ENCODE data around the gene MTCH1.

Gene MTCH1

DNA sequence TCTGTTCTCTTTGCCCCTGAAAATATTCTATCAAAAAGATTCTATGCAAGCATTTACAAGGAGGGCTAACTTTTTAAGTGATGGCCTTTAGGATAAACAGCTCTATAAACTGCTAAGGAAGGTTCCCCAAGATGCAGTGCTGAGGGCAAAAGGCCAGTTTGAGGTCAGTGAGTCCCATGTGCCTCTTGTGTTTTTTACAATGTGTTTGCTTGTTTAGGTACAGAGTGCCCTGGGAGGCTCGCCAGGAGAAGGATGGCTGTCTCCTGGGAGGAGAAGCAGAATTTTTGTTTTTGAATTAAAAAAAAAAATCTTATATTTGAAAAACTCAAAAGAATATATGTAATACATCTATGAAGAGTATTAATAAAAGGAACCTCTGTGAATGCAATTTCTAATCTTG is 12.8 kb downstream of the MTCH1 start:
- Histone ChIP-seq H3K4me3 (ENCODE audit: low read depth in 1 of 2, low read length in 2 of 2) (no peak overlapping the region), H3K4me1 (ENCODE audit: control insufficient read depth in 1 of 2, insufficient read depth in 2 of 2, low read length in 2 of 2) (no peaks in the 10 kb centered on the region), H3K9me3 (ENCODE audit: control insufficient read depth in 1 of 2, low read length in 2 of 2) (no peaks in the 10 kb centered on the region), H3K27me3 (ENCODE audit: low read depth, low read length) (no peaks in the 10 kb centered on the region), H3K27ac (ENCODE audit: low read length) (no peak overlapping the region), H3K36me3 (ENCODE audit: control insufficient read depth in 1 of 2, insufficient read depth in 2 of 2, low read length in 2 of 2) (peaks cover 95 to 99% of the 10 kb centered on the region in 2 donors)

DNA sequence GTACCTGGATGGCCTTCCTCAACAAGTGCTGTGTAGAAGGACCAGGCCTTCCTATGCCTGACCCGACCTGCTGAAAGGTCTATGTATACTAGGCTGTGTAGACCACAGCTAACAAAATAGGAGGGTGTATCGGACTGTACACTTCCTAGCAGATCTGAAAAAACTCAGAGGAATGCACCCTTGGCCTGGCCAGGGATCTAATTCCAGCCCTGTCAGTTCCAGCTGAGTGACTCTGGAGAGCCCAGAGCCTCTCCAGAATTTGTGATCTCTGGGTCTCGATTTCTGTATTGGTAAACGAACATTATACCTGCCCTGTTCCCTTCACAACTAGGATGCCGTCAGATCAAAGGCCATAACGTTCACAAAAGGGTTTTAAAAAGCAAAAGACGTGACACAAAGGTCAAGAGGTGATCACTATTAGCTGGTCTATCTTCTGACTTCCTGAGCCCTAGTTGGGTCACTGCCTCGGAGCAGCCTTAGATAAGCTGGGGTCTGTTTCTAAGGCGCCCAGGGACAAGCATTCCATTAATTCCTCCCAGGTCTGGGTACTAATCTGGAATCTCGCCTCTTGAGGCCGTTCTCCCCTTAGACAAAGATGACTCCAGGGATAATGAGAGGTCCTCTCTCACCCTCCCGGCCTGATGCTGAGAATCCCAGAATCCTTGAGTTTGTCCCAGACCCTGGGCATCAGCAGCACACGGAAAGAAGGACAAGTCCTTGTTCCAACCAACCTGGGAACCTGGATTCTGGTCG is 13.9 kb downstream of the MTCH1 start:
- Histone ChIP-seq H3K27me3 (ENCODE audit: low read depth, low read length) (no peaks in the 10 kb centered on the region), H3K4me3 (ENCODE audit: low read depth in 1 of 2, low read length in 2 of 2) (no peak overlapping the region), H3K27ac (ENCODE audit: low read length) (no peak overlapping the region), H3K36me3 (ENCODE audit: control insufficient read depth in 1 of 2, insufficient read depth in 2 of 2, low read length in 2 of 2) (peaks cover 91 to 99% of the 10 kb centered on the region in 2 donors), H3K4me1 (ENCODE audit: control insufficient read depth in 1 of 2, insufficient read depth in 2 of 2, low read length in 2 of 2) (no peaks in the 10 kb centered on the region), H3K9me3 (ENCODE audit: control insufficient read depth in 1 of 2, low read length in 2 of 2) (no peaks in the 10 kb centered on the region)

DNA sequence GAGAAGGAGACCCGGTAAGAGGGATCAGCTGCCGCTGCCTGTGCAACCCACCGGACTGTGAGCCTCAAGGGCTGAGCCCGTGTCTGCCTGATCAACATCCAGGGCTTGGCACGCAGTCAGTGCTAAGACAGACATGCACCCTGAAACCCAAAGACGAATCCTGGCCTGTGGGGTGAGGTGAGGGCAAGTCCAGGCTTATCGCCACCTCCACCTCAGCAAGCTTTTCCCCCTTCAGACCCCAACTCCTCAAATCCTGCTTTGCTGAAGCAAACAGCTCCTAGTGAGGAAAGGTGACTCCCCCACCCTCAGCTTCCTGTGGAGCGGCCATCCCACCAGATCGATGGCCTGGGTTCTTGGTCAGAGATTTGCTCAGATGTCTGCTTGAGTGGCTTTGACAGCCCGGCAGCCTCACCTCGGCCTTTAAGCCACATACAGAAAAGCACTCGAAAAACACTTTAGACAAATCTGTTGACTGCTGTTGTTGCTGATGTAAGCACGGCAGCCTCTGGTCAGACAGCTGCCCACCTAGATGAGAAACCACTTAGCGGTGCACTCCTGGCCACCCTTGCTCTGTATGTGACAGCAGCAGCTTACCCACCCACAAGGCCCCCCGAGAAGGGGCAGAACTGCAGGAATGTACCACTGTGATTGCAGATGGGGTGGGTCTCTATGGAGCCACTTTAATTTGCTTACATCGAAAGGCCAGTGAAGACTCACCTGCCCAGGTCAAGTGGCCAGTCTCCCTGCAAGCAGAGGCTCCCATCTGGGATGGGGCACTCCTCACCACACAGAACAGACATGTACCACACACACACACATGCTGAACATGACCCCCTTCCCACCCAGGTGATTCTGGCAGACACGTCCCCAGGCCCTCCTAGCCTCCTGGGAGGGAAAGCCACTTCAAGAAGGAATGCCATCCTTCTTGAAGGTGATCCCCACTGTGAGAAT is 14.8 kb downstream of the MTCH1 start:
- H3K27ac ChIP-seq (ENCODE audit: low read length) = no peak overlapping the region
- H3K36me3 ChIP-seq (ENCODE audit: control insufficient read depth in 1 of 2, insufficient read depth in 2 of 2, low read length in 2 of 2) = peaks cover 83 to 99% of the 10 kb centered on the region in 2 donors
- no peaks in the 10 kb centered on the region for H3K9me3 ChIP-seq (ENCODE audit: control insufficient read depth in 1 of 2, low read length in 2 of 2)
- no peaks in the 10 kb centered on the region for H3K27me3 ChIP-seq (ENCODE audit: low read depth, low read length)
- H3K4me1 ChIP-seq (ENCODE audit: control insufficient read depth in 1 of 2, insufficient read depth in 2 of 2, low read length in 2 of 2) = no peaks in the 10 kb centered on the region
- H3K4me3 ChIP-seq (ENCODE audit: low read depth in 1 of 2, low read length in 2 of 2) = no peak overlapping the region

GRCh38 chr6:36969988-36970891 is 15.8 kb downstream of the MTCH1 start:
- Histone ChIP-seq H3K9me3 (ENCODE audit: control insufficient read depth in 1 of 2, low read length in 2 of 2) (no peaks in the 10 kb centered on the region), H3K27ac (ENCODE audit: low read length) (no peak overlapping the region), H3K36me3 (ENCODE audit: control insufficient read depth in 1 of 2, insufficient read depth in 2 of 2, low read length in 2 of 2) (peaks cover 74 to 91% of the 10 kb centered on the region in 2 donors), H3K27me3 (ENCODE audit: low read depth, low read length) (no peaks in the 10 kb centered on the region), H3K4me3 (ENCODE audit: low read depth in 1 of 2, low read length in 2 of 2) (no peak overlapping the region), H3K4me1 (ENCODE audit: control insufficient read depth in 1 of 2, insufficient read depth in 2 of 2, low read length in 2 of 2) (no peaks in the 10 kb centered on the region)

DNA sequence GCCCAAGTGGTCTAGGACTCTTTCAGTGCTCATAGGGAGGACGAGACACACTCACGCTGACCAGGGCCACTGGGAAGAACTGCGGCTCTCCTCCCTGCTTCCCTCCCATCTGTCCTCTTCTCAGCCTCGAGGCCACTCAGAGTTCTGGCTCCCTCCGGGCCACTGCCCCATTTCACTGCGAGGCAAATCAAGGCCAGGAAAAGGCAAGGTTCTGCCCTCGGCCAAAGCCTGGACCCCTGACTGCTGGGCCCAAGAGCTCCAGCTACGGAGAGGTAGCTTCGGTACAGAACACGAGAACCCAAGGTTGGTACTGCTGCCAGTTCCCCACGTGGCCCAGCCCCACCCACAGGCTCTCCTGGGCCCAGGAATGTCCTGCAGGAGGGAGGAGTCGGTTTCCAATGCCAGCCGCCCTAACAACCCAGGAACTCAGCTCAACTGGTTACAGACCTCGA is 16.7 kb downstream of the MTCH1 start:
- Histone ChIP-seq H3K9me3 (ENCODE audit: control insufficient read depth in 1 of 2, low read length in 2 of 2) (no peaks in the 10 kb centered on the region), H3K27me3 (ENCODE audit: low read depth, low read length) (no peaks in the 10 kb centered on the region), H3K27ac (ENCODE audit: low read length) (no peak overlapping the region), H3K4me3 (ENCODE audit: low read depth in 1 of 2, low read length in 2 of 2) (no peak overlapping the region), H3K4me1 (ENCODE audit: control insufficient read depth in 1 of 2, insufficient read depth in 2 of 2, low read length in 2 of 2) (peaks cover 0 to 2% of the 10 kb centered on the region in 2 donors), H3K36me3 (ENCODE audit: control insufficient read depth in 1 of 2, insufficient read depth in 2 of 2, low read length in 2 of 2) (peaks cover 64 to 81% of the 10 kb centered on the region in 2 donors)

GRCh38 chr6:36968266-36968977 is 17.6 kb downstream of the MTCH1 start:
- H3K4me1 ChIP-seq (ENCODE audit: control insufficient read depth in 1 of 2, insufficient read depth in 2 of 2, low read length in 2 of 2) = peaks cover 0 to 10% of the 10 kb centered on the region in 2 donors
- no peaks in the 10 kb centered on the region for H3K9me3 ChIP-seq (ENCODE audit: control insufficient read depth in 1 of 2, low read length in 2 of 2)
- peaks cover 58 to 73% of the 10 kb centered on the region in 2 donors for H3K36me3 ChIP-seq (ENCODE audit: control insufficient read depth in 1 of 2, insufficient read depth in 2 of 2, low read length in 2 of 2)
- H3K4me3 ChIP-seq (ENCODE audit: low read depth in 1 of 2, low read length in 2 of 2) = no peak overlapping the region
- H3K27ac ChIP-seq (ENCODE audit: low read length) = no peak overlapping the region
- H3K27me3 ChIP-seq (ENCODE audit: low read depth, low read length) = no peaks in the 10 kb centered on the region

DNA sequence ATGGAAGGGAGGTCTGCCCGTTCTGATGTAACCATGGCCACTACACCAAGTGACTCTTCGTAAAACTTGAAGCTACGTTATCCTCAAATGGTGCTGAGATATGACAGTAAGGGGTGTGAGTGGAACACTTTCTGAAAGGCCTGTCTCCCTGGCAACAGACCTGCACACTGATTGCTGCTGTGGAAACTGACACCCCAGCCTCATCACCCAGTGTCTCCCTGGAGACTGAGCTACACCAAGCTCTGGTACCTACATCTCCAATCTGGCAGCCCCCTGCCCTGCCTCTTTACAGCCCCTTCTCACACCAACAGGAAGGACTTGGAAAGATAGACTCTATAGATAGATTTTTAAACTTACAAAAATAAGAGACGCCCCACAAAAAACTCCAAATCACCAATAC is 18.2 kb downstream of the MTCH1 start:
- Histone ChIP-seq H3K4me3 (ENCODE audit: low read depth in 1 of 2, low read length in 2 of 2) (no peak overlapping the region), H3K36me3 (ENCODE audit: control insufficient read depth in 1 of 2, insufficient read depth in 2 of 2, low read length in 2 of 2) (peaks cover 52 to 67% of the 10 kb centered on the region in 2 donors), H3K4me1 (ENCODE audit: control insufficient read depth in 1 of 2, insufficient read depth in 2 of 2, low read length in 2 of 2) (peaks cover 0 to 11% of the 10 kb centered on the region in 2 donors), H3K27me3 (ENCODE audit: low read depth, low read length) (no peaks in the 10 kb centered on the region), H3K27ac (ENCODE audit: low read length) (no peak overlapping the region), H3K9me3 (ENCODE audit: control insufficient read depth in 1 of 2, low read length in 2 of 2) (no peaks in the 10 kb centered on the region)

GRCh38 chr6:36967301-36967700 is 18.7 kb downstream of the MTCH1 start:
- Histone ChIP-seq H3K4me3 (ENCODE audit: low read depth in 1 of 2, low read length in 2 of 2) (no peak overlapping the region), H3K27ac (ENCODE audit: low read length) (no peak overlapping the region), H3K27me3 (ENCODE audit: low read depth, low read length) (no peaks in the 10 kb centered on the region), H3K4me1 (ENCODE audit: control insufficient read depth in 1 of 2, insufficient read depth in 2 of 2, low read length in 2 of 2) (peaks cover 0 to 11% of the 10 kb centered on the region in 2 donors), H3K9me3 (ENCODE audit: control insufficient read depth in 1 of 2, low read length in 2 of 2) (no peaks in the 10 kb centered on the region), H3K36me3 (ENCODE audit: control insufficient read depth in 1 of 2, insufficient read depth in 2 of 2, low read length in 2 of 2) (peaks cover 47 to 63% of the 10 kb centered on the region in 2 donors)

GRCh38 chr6:36964908-36965307 is 21.1 kb downstream of the MTCH1 start:
- no peaks in the 10 kb centered on the region for H3K9me3 ChIP-seq (ENCODE audit: control insufficient read depth in 1 of 2, low read length in 2 of 2)
- no peaks in the 10 kb centered on the region for H3K27me3 ChIP-seq (ENCODE audit: low read depth, low read length)
- H3K4me3 ChIP-seq (ENCODE audit: low read depth in 1 of 2, low read length in 2 of 2) = no peak overlapping the region
- H3K4me1 ChIP-seq (ENCODE audit: control insufficient read depth in 1 of 2, insufficient read depth in 2 of 2, low read length in 2 of 2) = peaks cover 0 to 14% of the 10 kb centered on the region in 2 donors
- H3K36me3 ChIP-seq (ENCODE audit: control insufficient read depth in 1 of 2, insufficient read depth in 2 of 2, low read length in 2 of 2) = peaks cover 23 to 39% of the 10 kb centered on the region in 2 donors
- H3K27ac ChIP-seq (ENCODE audit: low read length) = no peak overlapping the region

DNA sequence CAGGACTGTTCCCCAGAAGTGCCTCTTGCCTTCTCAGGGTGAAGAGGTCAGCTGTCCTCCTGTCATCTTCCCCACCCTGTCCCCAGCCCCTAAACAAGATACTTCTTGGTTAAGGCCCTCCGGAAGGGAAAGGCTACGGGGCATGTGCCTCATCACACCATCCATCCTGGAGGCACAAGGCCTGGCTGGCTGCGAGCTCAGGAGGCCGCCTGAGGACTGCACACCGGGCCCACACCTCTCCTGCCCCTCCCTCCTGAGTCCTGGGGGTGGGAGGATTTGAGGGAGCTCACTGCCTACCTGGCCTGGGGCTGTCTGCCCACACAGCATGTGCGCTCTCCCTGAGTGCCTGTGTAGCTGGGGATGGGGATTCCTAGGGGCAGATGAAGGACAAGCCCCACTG is 21.6 kb downstream of the MTCH1 start:
- Histone ChIP-seq H3K27me3 (ENCODE audit: low read depth, low read length) (no peaks in the 10 kb centered on the region), H3K4me3 (ENCODE audit: low read depth in 1 of 2, low read length in 2 of 2) (no peak overlapping the region), H3K36me3 (ENCODE audit: control insufficient read depth in 1 of 2, insufficient read depth in 2 of 2, low read length in 2 of 2) (peaks cover 18 to 33% of the 10 kb centered on the region in 2 donors), H3K9me3 (ENCODE audit: control insufficient read depth in 1 of 2, low read length in 2 of 2) (no peaks in the 10 kb centered on the region), H3K27ac (ENCODE audit: low read length) (no peak overlapping the region), H3K4me1 (ENCODE audit: control insufficient read depth in 1 of 2, insufficient read depth in 2 of 2, low read length in 2 of 2) (peaks cover 0 to 14% of the 10 kb centered on the region in 2 donors)

Data from muscle layer of duodenum (tissue), 2 donors.